GM19395 (cell line): ENCODE data around the gene SYT7.

Source experiments
- ATAC-seq: cut with Tn5 transposase; IDR thresholded peaks from one replicate; pipeline ENCODE4 v1.9.1; 2021; ENCODE audit warnings: mild to moderate bottlenecking, moderate library complexity; ENCODE audit not compliant: unreplicated experiment

SYT7 gene

GRCh38 chr11:61539006-61539405 lies 41.9 kb downstream of the SYT7 start:
- no peak for ATAC-seq

- ATAC-seq: no peak
These were observed 42.3 kb downstream of the SYT7 start for GRCh38 chr11:61538636-61538961.

DNA sequence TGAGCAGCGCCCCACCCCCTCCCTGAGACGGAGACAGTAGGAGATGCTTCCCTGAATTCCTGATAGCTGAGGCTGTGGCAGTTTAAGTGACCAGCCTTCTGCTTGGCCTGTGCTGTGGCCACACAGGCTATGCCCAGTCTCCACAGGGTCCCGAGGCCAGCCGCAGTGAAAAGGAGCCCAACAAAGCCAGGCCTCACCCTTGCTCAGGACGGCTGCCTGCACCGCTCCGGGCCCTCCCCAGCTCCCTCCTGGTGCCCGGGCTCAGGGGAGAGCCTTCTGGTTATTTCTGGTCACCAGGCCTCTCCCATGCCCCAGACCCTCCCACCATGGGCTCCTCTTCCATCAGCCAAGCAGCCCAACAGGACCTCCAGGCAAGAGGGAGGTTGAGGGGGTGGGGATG lies 43.5 kb downstream of the SYT7 start:
- no peak for ATAC-seq

GRCh38 chr11:61536676-61537270 lies 44.1 kb downstream of the SYT7 start:
- no peak for ATAC-seq

- ATAC-seq: no peak
These were observed 44.7 kb downstream of the SYT7 start for GRCh38 chr11:61535998-61536675.

DNA sequence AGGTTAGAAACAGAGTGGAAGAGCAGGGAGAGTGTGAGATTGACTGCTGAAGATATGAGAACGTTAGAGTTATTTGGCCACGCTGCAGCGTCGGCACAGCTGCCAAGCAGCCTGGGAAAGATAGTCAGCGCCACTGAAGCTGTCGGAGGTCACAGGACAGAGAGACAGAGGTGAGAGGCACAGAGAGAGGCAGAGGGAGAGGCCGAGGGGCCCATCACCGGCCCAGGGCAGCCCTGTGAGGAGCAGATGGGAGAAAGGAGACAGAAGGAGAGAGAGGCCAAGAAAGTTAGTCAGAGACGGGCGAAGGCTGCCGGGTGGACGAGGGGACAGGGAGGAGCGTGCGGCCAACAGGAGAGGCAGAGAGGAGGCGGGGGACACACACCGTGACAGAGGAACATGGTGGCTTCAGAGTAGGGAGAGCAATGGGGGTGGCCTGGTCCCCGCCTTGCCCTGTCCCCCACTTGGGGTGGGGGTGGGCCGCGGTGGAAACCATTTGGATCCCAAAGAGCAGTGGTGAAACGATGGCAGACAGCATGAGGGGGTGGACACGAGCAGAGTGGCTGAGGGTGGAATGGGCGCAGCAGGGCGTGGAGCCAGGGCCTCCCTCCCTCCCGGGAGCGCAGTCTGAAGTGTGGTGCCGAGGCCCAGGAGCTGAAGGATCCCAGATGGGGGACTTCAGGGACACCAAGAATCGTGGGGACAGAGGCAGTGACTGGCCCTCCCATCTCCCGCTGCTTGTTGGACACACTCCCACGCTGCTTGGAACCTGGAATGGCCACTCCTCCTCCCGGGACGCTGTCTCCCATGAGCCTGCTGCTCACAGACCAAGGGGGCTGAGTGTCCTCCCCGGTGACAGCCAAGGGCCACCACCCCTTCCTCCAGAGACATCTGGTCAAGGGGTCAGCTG lies 45.7 kb downstream of the SYT7 start:
- ATAC-seq: no peak

DNA sequence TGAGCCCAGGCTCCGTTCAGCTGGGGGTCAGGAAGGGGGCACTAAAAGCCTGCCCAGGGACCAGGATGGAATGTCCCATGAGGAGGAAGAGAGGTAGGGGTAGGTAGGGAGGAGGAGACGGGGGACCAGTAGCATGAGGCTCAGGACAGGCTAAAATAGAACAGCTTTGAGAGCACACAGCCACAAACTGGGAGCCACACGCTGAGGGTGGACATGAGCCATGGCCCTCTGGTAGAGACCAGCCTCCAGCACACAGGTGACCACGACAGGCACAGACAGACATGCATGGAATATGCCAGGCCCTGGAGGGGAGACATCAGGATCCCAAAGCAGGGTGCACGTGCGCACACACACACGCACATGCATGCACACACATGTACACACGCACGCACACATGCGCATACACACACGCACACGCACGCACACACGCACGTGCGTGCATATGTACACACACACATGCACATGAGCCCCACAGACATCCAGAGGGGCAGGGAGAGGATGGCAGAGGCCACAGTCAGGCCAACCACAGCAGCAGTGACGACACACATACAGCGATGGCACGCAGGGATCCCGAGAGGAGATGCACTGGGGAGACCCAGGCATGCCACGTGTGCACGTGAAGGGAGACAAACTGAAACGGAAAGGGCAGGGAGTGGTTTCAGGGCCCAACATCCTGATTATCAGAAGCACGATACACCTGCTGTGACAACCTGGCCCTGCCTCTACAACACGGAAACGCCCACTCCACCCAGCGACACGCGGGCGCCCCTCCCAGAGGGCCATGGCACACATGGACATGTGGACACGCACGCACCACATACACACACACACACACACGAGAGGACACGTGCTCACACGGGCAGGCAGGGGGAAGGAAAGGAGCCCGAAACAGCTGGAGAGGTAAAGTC lies 46.6 kb downstream of the SYT7 start:
- no peak for ATAC-seq

- ATAC-seq: no peak
These were observed 47.5 kb downstream of the SYT7 start for GRCh38 chr11:61533401-61533800.

GRCh38 chr11:61533039-61533375 lies 47.9 kb downstream of the SYT7 start:
- no peak for ATAC-seq

DNA sequence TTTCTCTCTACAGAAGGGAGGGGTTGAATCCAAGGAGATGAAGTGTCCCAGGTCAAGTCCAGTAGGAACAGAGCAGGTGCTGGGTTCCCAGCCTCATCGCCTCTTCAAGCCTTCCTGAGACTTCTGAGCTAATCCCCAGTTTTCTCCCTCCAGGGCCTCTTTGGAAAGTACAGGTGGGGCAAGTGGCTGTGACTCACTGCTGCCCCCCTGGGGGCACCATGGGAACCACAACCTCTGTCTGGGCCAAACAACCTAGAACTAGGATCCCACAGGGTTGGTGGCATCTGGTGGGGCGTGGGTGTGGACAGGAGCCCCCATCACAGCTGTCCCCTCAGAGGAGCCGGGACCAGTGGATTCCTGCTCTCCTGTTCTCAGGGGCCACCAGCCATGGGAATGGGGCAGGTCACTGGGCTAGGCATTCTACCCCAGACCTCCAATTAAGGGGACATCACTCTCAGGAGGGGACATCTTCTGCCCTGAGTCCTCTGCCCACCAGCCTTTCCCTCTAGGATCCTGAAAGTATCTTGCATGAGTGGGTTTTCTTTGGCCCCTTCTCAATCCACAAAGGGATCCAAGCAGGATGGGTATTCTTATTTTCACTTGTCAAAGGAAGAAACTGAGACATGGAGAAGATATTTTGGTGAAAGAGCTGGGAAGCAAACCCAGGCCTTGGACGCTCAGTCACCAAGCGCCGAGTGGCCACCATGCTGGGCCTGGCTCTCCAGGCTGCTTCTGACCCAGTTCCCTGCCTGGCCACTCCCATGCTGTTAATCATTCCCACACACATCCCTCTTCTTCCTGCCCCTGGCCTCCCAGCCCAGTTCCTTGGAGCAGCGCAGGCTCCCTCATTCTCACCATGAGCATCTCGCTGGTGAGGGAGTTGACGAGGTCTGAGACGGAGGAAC lies 48.5 kb downstream of the SYT7 start:
- ATAC-seq: no peak

DNA sequence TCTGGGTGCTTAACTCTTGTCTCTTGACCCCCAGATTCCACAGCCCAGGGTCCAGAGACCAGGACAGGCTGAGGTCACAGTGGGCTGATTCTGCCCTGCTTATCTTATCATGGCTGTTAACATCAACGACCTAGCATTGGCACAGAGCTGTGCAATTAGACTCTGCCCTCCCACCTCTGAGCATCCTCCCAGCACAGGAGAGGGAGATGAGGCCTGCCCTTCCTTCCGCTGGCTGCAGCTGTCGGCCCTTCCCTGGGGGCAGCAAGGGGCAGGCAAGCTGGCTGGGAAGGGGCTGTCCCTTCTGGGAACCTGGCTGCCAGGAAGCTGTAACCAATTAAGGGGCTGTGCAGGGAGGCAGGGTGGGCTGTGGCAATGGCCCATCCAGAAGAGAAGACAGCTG lies 49.8 kb downstream of the SYT7 start:
- no peak for ATAC-seq

- ATAC-seq: no peak
These were observed 51.2 kb downstream of the SYT7 start for GRCh38 chr11:61529537-61530225.

GRCh38 chr11:61528114-61528513 lies 52.8 kb downstream of the SYT7 start:
- ATAC-seq: no peak

- ATAC-seq: no peak
These were observed 53.7 kb downstream of the SYT7 start for GRCh38 chr11:61526956-61527731.

GRCh38 chr11:61526229-61526628 lies 54.6 kb downstream of the SYT7 start:
- no peak for ATAC-seq

GRCh38 chr11:61524963-61525587 lies 55.8 kb downstream of the SYT7 start:
- no peak for ATAC-seq

- no peak for ATAC-seq
These were observed 56.4 kb downstream of the SYT7 start for GRCh38 chr11:61524446-61524845.

DNA sequence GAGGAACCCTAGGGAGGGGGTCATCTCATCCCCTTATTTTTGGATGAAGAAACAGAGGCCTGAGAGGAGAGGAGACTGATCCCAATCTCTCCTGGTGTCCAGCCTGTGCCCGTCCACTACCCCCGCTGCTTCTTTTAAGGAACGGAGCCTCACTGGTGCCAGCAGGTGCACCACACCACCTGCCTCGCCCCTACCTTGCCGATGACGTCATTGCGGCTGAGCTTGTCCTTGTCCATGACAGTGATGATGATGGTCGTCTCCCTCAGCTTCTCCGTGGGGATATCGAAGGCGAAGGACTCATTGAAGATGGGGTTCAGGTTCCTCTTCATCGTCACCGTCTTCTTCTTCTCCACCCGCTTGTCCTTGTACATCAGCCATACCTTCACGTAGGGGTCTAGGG lies 58.0 kb downstream of the SYT7 start:
- no peak for ATAC-seq
